Left colon (tissue), 2 donors: ENCODE data around the gene CD36. TPM values are rescaled to one million over a fixed set of nuclear protein-coding genes. Genes with fewer than 3 reads are reported as not detected.
A peak's percentile ranks its signal among the peaks of the same experiment; 100 is the strongest.

ENCODE experiments used
- ATAC-seq: fragments of 200-7000 bp; cut with Tn5 transposase; one replicate; pipeline ENCODE4 v1.9.1; 2020; ENCODE audit warnings: mild to moderate bottlenecking, moderate library complexity
- DNase-seq, 2 donors: peaks; one replicate each; pipeline ENCODE4 v3.0.0-alpha.2; 2020
- intact Hi-C, 2 donors: fragments of 100-400 bp; cut with DNase I in 1 of 2; cut with micrococcal nuclease in 1 of 2; formaldehyde crosslinking; loops; one replicate each; pipeline versions ENCODE4 v1.11.2 to v1.14.0; 2022; cut with DNase I, micrococcal nuclease
- total RNA-seq, 2 donors: library from RNA; stranded (reverse); fragmentation: NEBNext Ultra II Directional; extraction: Animal tissue kit (Norgen Biotek cat#: 25700); gene quantifications; one replicate each; pipeline ENCODE4 v1.2.1, GENCODE V29; 2021
- donor health status: DM: no; HTN: no; CAD: no.
- donor health status: DM: yes; HTN: yes; CAD: no.

CD36 gene
- total RNA-seq, 2 donors from 2014 or later, result 18.0 to 27.4 TPM

GRCh38 chr7:80678707-80679106 is 40.3 kb downstream of the CD36 start:
- ATAC-seq (peak; percentile 85), DNase-seq (no peak)
- intact Hi-C loops, result no loop called here

- intact Hi-C loops, result no loop called here
- ATAC-seq (no peak), DNase-seq (no peak)
These were observed 41.8 kb downstream of the CD36 start for GRCh38 chr7:80679921-80680907.

- intact Hi-C loops, result no loop called here
- no peak for DNase-seq
These were observed 42.9 kb downstream of the CD36 start for GRCh38 chr7:80681272-80681885.

GRCh38 chr7:80682744-80683143 is 44.3 kb downstream of the CD36 start:
- DNase-seq (no peak), ATAC-seq (no peak)
- intact Hi-C loops, result no loop called here

More at GRCh38 chr7:80681272-80681885, 42.9 kb downstream of the CD36 start:
- ATAC-seq, result peak; percentile 75

- ATAC-seq (no peak), DNase-seq (no peak)
- intact Hi-C loops, result no loop called here
These were observed 48.1 kb downstream of the CD36 start for GRCh38 chr7:80686576-80686975.

- intact Hi-C loops, result loop anchor here in 1 of 2 donors (5.0 kb wide), 1 partner anchor 773 kb away; no protein-coding TSS in a partner anchor
- ATAC-seq, result peak; percentile 67
- no peak for DNase-seq
These were observed 60.7 kb downstream of the CD36 start for GRCh38 chr7:80699045-80699638.

GRCh38 chr7:80699721-80700256 is 61.3 kb downstream of the CD36 start:
- ATAC-seq (no peak), DNase-seq (no peak)
- intact Hi-C loops, result loop anchor here (5.0 to 10.0 kb wide), 2 partner anchors 755 to 773 kb away; no protein-coding TSS in a partner anchor

GRCh38 chr7:80703272-80703671 is 64.8 kb downstream of the CD36 start:
- ATAC-seq (no peak), DNase-seq (no peak)
- intact Hi-C loops, result loop anchor here in 1 of 2 donors (10.0 kb wide), 1 partner anchor 752 kb away; no protein-coding TSS in a partner anchor

- DNase-seq (no peak), ATAC-seq (peak; percentile 61)
- intact Hi-C loops, result loop anchor here in 1 of 2 donors (10.0 kb wide), 1 partner anchor 750 kb away; no protein-coding TSS in a partner anchor
These were observed 66.8 kb downstream of the CD36 start for GRCh38 chr7:80705130-80705781.

- ATAC-seq, result no peak
- intact Hi-C loops, result loop anchor here in 1 of 2 donors (10.0 kb wide), 1 partner anchor 747 kb away; no protein-coding TSS in a partner anchor
- no peak for DNase-seq
These were observed 68.9 kb downstream of the CD36 start for GRCh38 chr7:80707318-80707717.

- intact Hi-C loops, result loop anchor here in 1 of 2 donors (10.0 kb wide), 1 partner anchor 747 kb away; no protein-coding TSS in a partner anchor
- no peak for ATAC-seq
- DNase-seq, result no peak
These were observed 69.7 kb downstream of the CD36 start for GRCh38 chr7:80708123-80708522.

- intact Hi-C loops, result no loop called here
- DNase-seq, result no peak
- no peak for ATAC-seq
These were observed 73.1 kb downstream of the CD36 start for GRCh38 chr7:80711531-80711930.

- DNase-seq (no peak), ATAC-seq (no peak)
- intact Hi-C loops, result no loop called here
These were observed 80.8 kb downstream of the CD36 start for GRCh38 chr7:80719261-80719660.

- intact Hi-C loops, result loop anchor here in 1 of 2 donors (10.0 kb wide), 1 partner anchor 195 kb away; the partner anchor contains the start of gene SEMA3C
- ATAC-seq (no peak), DNase-seq (no peak)
These were observed 81.7 kb downstream of the CD36 start for GRCh38 chr7:80720146-80720545.

- intact Hi-C loops, result loop anchor here in 1 of 2 donors (10.0 kb wide), 1 partner anchor 193 kb away; the partner anchor contains the start of gene SEMA3C
- no peak for DNase-seq
These were observed 83.6 kb downstream of the CD36 start for GRCh38 chr7:80721883-80722615.

GRCh38 chr7:80722616-80723195 is 84.3 kb downstream of the CD36 start:
- ATAC-seq, result no peak
- peak in 1 of 2 donors; percentile 38 for DNase-seq
- intact Hi-C loops, result loop anchor here in 1 of 2 donors (10.0 kb wide), 1 partner anchor 192 kb away; the partner anchor contains the start of gene SEMA3C

More at GRCh38 chr7:80721883-80722615, 83.6 kb downstream of the CD36 start:
- no peak for ATAC-seq
